ENCODE measurements around the gene PPM1M.
A peak's percentile ranks its signal among the peaks of the same experiment; 100 is the strongest.

The PPM1M gene

DNA sequence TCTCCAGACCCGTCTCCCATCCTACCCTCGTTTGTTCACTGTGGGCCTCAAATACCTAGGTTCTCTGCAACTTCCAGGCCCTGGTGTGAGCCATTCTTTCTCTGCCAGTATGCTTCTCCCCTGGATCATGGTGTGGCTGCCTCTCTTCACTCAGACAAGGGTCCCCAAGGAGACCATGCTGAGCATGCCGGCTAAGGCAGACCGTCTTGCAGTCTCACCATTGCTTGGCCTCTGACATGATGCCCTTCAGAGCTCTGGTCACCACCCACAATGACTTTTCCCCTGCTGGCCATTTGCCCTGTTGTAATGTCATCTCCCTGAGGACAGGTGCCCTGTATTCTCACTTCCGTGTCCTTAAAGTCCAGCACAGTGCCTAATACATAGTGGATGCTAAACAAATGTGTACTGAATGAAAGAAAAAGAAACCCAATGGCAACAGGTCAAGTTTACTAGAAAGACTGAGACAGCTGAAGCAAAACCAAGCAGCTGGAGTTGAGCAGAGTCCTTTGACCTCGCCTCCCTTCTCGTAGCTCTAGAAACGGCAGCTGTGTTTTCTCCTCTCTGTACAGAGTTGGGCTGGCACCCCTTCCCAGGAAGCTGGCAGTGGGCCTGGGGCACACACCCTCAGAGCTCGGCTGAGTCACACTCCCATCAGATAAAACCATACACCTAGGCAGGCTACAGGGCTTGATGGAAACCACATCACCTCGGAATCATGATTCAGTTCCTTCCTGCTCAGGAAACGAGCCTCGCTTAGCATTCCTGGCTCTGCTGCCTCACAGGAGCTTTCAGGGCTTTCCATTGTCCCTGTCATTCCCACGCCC is 28.8 kb upstream of the PPM1M start:
- peak in 1 of 4 experiments; percentile 48 for DNase-seq (ENCODE audit: low read depth in 4 of 4, low spot score in 1 of 4)

DNA sequence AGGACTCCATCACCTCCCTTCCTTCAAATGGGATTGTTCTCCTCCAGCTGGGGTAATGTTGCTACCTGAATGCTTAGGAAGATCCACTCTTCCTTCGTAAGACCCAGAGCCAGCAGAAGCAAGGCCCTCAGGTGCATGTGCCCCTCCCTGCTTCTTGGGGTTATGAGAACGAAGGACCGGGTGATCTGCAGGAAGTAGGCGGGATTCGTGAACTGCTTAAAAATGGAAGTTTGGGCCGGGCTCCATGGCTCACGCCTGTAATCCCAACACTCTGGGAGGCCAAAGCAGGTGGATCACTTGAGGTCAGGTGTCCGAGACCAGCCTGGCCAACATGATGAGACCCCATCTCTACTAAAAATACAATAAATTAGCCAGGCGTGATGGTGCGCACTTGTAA is 28.2 kb upstream of the PPM1M start:
- DNase-seq (ENCODE audit: low read depth in 4 of 4, low spot score in 1 of 4) = no peak

DNA sequence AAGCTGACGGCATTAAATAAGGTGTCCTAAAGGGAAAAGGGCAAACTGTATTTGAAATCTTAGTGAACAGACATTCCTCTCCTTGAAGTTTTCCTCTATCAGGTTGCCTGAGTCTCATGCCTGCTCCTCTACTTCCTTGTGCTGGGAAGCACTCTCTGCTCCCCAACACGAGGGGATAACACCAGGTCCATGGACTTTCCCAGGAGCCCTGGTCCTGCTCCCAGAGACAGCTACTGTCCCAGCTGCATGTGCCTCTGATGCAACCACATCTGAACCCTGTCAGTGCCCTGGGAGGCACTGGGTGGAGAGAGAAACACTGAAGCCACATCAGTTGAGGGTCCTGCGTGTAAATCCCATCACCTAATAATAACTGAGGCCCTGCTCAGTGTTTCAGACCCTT is 27.5 kb upstream of the PPM1M start:
- no peak for DNase-seq (ENCODE audit: low read depth in 4 of 4, low spot score in 1 of 4)

DNA sequence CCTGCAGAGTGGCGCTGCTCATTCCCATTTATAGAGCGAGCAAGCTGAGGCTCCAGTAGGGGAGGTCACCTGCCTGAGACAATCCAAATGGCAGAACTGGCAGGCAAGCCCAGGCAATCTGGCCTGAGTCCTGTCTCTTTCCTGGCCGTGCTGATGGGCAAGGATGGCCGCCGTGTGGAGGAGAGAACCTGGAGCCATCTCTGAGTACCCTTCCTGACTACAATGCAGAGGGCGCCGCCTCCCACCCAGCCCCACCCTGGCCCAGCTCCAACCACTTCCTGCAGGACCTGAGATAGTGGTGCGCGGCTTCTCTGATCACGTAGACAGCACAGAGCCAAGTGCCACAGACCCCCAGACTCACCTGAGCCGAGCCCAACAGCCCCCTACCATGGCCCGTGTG is 27.1 kb upstream of the PPM1M start:
- DNase-seq (ENCODE audit: low read depth in 4 of 4, low spot score in 1 of 4) = no peak

DNA sequence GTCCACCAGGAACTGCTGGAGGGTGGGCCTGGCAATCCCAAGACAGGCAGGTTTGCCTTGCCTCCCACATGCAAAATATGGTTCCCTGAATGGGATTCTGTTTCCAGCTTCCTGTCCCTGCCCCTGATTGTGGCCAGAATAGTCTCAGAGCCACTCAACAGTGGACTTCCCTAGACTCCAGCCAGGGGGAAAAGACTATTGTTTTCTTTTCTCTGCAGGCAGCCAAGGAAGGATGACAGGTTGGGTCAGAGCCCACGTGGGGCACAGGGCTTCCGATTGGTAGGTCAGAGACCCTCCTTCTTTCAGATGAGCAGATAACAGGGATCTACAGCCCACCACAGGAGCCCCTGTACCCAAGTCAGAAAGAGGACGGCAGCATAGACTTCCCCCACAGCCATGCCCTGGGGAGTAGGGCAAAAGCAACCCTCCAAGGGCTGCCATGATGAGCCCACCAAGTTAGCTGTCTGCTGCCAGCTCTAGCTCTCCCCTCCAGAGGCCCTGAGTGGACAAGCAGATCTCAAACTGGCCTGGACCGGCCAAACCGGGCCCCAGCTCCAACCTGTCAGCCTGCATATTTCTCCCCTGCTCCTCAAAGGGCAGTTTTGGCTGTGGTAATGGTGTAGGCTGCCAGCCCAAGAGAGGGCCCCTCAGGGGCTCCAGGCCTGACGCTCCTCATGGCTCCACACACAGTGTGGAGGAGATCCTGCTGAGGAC is 26.5 kb upstream of the PPM1M start:
- DNase-seq (ENCODE audit: low read depth in 4 of 4, low spot score in 1 of 4) = no peak

DNA sequence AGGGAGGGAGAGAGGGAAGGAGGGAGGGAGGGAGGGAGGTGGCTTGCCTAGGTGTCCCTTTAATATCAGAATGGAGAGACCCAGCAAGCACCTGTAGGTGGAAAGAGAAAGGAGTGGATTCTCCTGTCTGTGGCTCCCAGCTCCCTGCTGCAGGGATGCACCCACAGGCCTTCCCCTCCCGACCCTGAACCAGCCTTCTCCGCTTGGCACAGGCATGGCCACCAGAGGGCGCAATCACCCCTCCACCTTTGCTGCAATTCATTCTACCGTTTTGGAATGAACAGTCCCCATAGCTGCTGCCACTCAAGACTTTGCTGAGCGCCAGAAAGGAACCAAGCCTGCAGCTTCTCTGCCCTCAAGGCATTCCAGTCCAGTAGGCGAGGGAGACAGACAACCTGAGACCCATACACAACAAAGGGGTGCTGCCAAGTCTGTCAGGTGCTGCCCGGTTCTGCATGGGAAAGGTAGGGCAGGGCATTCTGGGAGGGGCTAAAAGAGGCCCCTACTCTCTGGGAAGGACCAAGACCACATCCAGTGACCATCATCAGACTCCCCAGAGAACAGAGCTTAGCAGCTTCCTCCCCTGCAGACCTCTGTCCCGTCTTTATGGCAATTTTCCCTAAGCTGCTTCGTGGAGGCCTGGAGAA is 25.1 kb upstream of the PPM1M start:
- peak; percentile 83 to 86 (median 86) for DNase-seq (ENCODE audit: low read depth in 4 of 4, low spot score in 1 of 4)

DNA sequence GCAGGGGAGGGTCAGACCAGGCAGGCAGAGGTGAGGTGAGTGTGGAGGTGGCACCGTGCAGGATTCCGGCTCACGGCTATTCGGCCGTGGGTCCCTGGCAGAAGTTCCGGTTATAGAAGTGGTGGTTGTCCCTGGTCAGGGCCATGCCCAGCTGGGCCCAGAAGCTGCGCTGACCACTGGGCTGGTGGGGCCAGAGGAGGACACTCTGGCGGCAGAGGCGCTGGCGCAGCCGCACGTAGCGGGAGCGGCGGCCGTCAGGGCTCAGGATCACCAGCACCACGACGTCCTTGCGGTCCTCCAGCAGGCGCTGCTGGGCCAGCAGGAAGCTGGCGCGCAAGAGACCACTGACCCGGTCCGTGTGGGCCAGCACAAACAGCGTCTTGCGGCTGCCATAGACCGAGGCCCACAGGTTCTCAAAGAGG is 24.4 kb upstream of the PPM1M start:
- DNase-seq (ENCODE audit: low read depth in 4 of 4, low spot score in 1 of 4) = no peak

DNA sequence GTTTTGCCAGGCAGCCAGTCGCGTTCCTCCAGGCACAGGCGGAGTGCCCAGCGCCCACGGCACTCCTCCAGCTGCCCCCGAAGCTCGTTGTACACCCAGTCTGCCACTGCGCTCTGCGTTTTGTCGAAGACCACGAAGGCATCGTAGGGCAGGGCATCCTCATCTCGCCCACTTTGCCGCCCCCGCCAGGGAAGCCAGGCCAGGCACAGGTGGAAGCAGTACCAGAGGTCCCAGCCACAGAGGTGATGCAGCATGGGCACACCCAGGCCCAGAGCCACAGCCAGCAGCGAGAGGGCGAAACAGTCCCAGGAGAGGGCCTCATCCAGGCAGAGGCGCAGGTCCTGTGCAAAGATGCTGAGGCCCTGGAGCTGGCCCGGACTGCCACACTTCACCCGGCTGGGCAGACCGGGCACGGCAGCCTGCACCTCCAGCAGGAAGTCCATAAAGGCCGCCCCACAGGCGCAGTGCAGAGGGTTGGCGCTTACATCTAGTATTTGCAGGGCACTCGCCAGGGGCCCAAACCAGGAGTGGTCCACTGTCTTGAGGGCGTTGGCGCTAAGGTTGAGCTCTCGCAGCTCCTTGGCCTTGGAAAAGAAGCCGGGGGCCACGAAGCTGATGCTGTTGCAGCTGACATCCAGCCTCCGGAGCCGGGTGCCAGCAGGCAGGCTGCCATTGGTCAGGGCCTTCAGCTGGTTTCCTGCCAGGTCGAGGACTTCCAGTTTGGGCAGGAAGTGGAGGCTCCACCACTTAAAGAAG is 23.8 kb upstream of the PPM1M start:
- no peak for DNase-seq (ENCODE audit: low read depth in 4 of 4, low spot score in 1 of 4)

DNA sequence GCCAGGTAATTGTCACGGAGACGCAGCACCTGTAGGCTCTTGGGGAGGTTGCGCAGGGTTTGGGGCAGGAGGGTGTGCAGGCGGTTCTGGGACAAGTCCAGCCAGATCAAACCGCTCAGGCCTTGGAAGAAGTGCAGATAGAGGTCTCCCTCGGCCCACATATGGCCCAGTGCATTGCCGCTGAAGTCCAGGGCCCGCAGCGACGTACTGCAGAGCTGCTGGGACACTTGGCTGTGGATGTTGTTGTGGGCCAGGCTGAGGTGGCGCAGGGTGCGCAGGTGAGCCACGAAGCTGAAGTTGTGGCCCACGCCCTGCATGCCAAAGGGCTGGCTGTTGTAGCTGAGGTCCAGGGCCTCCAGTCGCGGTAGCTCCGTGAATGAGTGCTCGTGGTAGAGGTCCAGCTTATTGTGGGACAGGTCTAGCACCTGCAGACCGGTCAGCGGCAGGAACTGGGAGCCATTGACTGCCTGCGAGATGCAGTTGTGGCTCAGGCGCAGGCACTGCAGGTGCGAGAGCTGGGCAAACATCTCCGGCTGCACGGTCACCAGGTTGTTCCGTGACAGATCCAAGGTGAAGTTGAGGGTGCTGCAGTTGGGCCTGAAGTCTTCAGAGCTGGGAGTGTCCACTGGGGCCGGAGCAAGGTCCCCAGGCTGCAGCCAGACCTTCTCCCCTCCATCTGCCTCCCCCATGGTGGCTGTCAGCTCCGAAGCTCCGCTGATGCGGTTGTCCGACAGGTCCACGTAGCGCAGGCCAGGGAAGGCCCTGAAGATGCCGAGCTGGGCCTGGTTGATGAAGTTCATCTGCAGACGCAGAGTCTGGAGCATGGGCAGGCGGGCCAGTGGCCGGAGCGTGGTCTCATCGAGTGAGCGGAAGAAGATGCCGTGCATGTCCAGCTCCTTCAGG is 23.0 kb upstream of the PPM1M start:
- no peak for DNase-seq (ENCODE audit: low read depth in 4 of 4, low spot score in 1 of 4)

DNA sequence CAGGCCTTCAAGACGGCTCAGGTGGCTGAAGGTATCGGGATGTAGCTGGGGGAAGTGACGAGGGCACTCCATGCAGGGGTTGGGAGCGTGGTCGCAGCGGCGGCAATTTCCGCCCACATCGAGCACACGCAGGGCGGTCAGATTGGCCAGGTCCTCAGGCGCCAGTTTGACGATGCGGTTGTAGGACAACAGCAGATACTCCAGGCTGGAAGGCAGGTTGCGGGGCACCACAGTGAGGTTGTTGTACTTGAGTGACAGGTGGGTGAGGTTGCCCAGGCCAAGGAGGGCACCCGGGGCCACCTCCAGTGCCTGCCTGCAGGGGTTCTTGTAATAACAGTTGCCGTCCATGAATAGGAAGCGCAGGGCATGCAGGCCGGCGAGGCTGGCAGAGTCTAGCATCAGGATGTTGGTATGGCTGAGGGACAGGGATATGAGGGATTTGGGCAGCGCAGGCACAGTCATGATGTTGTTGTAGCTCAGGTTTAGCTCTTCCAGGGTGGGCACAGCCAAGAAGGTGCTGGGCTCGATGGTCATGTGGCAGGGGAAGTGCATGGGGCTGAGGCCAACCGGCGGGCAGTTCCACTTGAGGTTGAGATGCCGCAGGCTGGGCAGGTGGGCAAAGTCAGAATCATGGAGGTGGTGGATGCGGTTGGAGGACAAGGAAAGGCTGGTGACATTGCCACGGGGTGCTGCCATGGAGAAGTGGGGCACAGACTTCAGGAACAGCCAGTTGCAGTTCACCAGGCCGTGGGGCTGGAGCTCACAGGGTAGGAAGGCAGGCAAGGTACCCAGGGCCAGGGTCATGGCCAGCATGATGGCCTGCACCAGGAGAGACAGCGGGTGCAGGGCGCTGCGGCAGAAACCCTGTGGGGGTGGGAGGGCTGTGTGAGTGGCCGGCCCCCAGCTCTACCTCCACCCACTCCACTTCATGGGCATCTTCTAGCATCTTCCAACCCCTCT is 21.8 kb upstream of the PPM1M start:
- no peak for DNase-seq (ENCODE audit: low read depth in 4 of 4, low spot score in 1 of 4)

DNA sequence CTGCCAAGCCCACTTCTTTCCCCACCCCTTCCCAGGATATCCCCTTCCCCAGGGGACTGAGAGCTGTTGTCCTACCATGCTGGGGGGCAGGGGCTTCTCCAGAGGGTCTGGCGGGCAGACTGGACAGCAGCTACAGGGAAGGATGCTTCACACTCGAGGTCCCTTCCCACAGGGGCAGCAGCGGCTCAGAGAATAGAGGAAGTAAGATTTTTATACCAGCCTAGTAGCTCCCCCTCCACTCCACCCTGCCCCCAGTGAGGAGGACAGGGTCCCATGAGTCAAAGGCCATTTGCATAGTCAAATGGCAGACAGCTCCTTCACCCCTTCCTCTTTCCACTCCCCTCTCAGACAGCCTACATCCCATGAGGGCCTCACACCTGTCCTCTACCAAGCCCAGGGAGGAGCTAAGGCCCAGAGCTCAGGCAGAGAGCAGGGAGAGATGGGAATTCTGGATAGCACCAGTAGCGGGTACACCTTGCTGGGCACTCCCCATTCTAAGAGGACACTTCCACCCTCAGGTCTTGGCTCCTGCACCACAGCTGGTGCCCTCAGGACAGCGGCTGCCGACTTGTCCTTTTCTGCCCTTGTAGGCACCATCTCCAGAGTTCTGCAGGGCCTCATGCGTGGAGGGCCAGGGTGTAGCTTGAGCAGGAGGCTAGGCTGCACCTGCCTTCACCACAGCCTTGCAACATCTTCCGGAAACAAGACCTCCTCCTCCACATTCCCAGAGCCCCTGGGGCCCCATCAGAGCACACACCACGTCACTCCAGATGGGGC is 19.9 kb upstream of the PPM1M start, which contains the start of gene TLR9:
TLR9 (minus strand) TSS at position 194 of the 777 bp plus-strand sequence; CDS start at position 78, 116 bp downstream.
- DNase-seq (ENCODE audit: low read depth in 4 of 4, low spot score in 1 of 4) = no peak

DNA sequence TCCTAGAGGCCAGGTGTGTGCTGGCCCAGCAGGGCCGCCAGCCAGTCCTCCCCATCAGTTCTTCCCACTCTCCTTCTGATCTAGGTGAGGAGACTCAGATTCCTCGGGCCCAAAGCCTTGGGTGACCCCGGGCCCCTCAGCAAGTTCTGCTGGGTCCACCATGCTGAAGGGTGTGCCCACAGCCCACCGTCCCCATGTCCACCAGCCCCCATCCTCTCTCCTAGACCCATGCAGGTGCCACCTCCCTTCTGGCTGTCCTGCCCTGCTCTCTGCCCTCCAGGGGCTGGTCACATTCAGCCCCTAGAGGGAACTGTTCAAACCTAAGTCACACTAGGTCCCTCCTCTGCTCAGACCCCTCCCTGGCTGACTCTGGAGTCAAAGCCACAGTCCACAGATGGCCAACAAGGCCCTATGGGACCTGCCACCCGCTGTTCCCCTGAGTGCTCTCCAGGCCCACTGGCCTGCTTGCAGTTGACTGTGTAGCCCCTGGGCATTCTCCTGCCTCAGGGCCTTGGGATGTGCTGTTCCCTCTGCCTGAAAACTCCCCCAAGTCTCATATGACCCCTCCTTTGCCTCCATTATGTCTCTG is 19.2 kb upstream of the PPM1M start:
- DNase-seq (ENCODE audit: low read depth in 4 of 4, low spot score in 1 of 4) = no peak

DNA sequence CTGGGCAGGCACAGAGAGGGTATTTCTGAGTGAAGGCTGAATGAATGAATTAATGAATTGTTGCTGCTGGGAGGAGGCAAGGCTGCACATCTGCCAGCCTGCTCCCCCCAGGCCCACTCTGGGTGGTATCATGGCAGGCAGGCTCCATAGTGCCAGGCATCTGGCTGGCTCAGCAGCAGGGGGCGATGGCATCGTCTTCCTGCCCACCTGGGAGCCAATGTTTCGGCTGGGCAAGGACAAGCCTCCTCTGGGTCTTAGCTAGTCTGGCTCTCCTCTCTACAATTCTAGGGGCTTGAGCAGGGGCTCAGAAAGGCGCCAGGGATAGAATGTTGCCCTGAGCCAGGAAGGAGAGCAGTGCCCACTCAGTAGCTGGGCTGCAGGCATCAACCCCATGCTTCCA is 18.4 kb upstream of the PPM1M start:
- no peak for DNase-seq (ENCODE audit: low read depth in 4 of 4, low spot score in 1 of 4)

DNA sequence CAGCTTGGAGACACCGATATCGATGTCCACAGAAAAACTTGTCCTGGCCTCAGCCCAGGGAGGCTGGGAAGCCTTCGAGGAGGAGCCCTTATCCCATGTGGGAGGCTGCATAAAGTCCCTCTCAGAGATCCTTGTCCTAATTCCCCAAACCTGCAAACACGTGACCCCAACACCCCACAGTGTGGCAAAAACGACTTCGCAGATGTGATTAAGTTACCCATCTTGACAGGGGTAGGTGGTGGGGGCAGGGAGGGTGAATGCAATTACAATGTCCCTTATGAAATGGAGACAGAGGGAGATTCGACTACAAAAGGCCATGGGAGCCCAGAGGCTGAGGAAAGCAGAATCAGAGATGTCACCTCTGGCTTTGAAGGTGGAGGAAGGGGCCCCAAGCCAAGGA is 17.8 kb upstream of the PPM1M start:
- no peak for DNase-seq (ENCODE audit: low read depth in 4 of 4, low spot score in 1 of 4)

DNA sequence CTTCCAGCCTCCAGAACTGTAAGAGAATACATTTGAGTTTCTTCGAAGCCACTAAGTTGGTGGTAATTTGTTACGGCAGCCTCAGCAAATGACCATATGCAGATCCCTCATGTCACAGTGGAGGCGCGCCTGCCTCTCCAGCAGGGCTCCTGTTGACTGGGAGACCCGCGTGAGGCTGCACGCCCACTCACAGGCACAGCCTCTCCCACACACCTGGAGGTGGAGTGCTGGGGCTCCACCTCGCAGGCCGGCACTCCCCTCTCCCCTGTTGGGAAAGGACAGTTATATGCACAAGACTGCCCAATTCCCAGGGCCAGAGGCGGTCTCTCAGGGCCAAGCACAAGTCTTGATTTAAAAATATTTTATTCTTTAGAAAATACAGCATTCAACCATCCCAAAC is 17.3 kb upstream of the PPM1M start:
- no peak for DNase-seq (ENCODE audit: low read depth in 4 of 4, low spot score in 1 of 4)

DNA sequence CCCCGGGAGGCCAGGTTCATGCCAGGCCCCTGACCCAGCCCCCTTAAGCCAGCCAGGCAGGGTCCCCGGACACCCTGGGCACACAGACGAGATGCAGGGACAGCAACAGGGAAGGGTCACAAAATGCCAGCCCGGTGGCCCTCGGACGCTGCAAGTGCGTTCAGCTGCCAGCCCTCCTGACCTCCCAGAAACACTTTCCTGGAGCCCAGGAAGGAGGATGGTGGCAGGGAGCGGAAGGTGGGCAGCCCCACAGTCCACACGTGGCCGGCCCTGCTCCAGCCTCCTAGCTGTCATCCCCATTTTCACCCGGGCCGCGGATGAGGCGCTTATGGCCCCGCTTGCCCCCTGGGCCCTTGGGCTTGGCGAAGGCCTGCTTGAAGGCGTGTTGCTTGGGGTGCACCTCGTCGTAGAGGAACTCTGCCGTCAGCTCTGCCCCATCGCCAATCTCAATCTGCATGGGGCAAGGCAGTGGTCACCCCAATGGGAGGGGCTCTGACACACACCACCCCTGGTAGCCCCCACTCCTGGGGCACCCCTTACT is 16.7 kb upstream of the PPM1M start:
- no peak for DNase-seq (ENCODE audit: low read depth in 4 of 4, low spot score in 1 of 4)

DNA sequence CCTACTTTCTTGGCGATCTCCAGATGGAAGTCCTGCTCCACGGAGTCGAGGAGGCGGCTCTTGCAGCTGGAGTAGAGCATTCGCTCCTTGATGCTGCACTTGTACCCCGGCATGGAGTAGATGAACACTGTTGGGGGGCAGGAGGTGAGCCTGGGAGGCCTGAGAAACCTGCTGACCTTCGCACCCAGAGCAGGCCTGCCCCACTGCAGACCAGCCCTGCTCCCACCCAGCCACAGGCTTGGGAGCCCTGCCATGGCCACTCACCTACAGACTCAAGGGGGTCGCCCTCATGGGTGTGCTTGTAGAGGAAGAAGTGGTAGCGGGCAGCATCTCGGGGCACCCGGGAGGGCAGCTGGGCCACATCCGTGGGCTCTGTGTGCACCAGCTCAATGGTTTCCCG is 15.9 kb upstream of the PPM1M start:
- DNase-seq (ENCODE audit: low read depth in 4 of 4, low spot score in 1 of 4) = no peak

DNA sequence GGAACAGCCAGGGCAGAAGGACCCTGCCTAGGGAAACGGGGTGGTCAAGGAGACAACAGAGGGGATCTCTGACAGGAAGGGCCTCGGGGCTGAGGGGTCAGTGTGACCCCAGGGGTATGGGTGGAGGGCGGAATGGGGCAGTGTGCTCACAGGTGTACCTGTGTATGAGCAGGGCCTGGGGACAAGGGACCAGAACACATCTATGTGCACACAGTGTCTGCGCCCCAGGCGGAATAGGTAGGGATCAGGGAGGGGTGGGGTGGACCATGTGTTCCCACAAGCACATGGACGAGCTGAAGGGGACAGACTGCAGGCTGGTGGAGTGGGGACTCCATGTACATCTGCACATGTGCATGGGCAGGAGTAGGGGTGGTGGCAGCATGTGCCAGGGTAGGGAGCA is 15.1 kb upstream of the PPM1M start:
- no peak for DNase-seq (ENCODE audit: low read depth in 4 of 4, low spot score in 1 of 4)
